ENCODE measurements around the gene ACAA1.

ACAA1 gene

DNA sequence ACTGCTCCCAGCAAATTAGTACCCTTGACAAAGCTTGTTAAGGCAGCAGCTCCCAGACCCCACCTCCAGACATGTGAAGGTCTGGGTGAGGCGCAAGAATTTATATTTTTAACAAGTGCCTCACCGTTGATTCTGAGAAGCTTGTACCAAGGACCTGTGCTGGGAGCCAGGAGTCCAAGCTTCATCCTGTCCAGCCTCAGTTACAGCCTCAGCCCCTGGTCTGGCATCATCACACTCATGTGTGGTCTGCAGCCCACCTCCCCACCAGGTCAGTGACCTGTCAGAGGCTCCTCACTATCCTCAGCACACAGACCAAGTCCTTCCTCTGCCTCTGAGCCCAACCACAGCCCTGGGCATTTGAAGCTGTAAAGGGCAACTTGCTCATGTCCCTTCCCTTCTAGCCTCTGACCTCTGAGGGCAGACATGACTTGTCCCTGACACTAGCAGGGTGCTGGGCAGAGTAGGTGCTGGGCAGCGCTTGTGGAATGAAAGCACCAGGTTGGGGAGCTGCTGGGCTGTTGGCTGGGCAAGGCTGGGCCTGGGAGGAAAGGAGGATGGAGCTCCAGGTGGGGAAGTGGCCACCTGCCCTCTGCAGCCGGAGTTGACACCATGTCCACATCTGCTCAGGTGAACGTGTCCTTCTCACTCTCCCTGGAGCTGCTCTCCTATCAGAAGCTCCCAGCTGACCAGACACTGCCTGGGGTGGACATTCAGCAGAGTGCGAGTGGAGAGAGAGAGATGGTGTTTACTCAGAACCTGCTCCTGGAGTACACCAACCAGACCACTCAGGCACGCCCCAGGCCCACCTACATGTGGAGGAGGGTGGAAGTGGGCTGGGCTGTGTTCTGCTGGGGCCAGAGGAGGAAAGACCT, 16.9 kb downstream of the ACAA1 start:
- no peak for DNase-seq (ENCODE audit: low read depth in 2 of 2)

- DNase-seq (ENCODE audit: low read depth in 2 of 2) = no peak
These were observed 17.7 kb downstream of the ACAA1 start for GRCh38 chr3:38119248-38119544.

DNA sequence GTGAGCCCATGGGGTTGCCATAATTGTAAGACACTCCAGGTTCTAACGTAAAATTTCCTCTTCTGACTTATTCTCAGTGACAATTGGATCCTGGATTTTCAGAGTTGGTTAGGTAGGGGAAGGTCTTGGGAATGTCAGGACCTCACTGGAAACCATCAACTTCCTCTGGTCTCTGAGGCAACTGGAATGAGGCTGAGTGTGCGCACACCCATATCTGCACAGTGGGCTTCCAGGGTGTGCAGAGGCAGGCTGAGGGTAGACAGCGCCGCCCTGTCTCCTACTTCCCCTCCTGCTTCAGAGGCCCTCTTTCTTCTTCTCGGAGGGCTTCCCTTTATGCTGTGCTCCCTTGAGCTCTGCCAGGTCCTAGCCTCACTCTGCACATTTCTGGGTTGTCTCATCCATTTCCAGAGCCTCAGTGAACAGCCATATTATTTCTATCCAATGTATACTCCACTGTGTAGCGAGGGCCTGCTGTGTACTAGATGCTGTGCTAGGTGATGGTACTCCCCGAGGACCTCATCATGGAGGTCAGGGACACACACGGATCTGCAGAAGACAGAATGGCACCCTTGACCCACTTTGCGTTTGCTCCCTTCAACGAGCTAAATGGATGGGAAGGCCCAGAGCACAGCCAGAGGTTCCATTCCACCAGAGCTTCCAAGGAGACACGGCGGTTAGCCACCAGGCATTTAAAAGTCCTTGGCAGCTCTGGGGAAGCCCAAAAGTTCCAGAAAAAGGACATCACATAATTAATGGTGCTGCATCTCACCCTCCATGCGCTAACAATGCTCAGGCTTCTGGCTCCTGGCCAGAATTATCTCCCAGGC, 18.3 kb downstream of the ACAA1 start:
- no peak for DNase-seq (ENCODE audit: low read depth in 2 of 2)

GRCh38 chr3:38117748-38118420, 19.0 kb downstream of the ACAA1 start:
- DNase-seq (ENCODE audit: low read depth in 2 of 2) = peak; percentile 40 to 55

DNA sequence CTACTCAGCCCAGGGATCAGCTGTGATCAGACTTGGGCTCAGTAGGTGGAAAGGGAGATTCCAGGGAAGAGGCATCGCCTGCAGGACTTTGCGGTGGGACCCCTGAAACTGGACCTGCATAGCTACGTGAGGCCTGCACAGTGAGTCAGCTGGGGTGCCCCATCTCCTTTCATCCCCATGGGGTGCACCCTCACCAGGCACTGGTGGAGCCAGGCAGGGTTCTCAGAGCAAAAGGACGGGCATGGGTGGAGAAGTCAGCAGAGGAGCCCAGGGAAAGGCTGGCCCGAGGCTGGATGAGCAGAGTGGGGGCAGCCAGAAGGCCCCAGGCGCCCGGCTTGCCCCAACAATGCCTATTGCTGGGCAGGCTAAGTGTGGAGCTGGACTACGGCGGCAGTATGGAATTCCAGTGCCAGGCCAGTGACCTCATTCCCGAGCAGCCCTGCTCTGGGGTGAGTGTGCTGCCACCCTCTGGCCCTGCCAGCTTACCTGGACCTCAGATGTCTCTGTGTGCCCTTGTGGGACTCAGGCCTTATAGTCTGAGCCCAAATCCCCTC, 19.7 kb downstream of the ACAA1 start:
- no peak for DNase-seq (ENCODE audit: low read depth in 2 of 2)

- DNase-seq (ENCODE audit: low read depth in 2 of 2) = no peak
These were observed 20.3 kb downstream of the ACAA1 start for GRCh38 chr3:38116471-38117162.

GRCh38 chr3:38115645-38116427, 21.1 kb downstream of the ACAA1 start:
- no peak for DNase-seq (ENCODE audit: low read depth in 2 of 2)

DNA sequence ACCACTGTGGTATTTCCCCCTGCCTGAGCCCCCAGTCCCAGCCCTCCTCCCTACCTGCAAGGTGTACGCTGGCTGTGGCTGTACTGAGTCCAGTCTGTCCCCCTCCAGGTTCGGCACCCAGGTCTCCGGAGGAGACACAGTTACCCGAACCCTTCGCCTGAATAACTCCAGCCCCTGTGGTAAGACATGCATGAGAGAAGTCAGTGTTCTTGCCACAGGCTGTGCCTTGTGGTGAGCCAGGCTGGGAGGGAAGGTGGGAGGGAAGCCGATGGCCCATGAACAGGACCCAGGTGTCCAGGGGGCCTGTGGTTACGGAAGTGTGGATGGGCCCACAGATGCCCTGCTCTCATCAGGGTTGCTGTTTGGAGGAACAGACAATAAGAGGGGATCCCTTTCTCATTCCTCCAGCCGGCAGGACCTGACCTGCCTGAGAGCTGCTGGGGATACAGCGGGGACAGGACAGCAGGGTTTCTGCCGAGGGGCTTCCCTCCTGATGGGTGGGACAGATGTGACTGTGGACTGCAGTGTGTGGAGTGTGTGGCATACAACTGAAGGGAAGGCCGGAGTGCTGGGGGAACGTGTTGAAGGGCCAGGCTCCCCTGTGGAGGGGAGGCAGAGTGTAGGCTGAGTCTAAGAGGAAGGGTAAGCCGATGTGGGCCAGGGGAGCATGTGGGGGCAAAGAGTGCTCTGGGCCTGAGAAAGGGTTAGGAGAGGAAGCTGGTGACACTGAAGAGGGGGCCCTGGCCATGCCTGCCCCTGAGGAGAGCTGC, 21.9 kb downstream of the ACAA1 start:
- DNase-seq (ENCODE audit: low read depth in 2 of 2) = no peak

DNA sequence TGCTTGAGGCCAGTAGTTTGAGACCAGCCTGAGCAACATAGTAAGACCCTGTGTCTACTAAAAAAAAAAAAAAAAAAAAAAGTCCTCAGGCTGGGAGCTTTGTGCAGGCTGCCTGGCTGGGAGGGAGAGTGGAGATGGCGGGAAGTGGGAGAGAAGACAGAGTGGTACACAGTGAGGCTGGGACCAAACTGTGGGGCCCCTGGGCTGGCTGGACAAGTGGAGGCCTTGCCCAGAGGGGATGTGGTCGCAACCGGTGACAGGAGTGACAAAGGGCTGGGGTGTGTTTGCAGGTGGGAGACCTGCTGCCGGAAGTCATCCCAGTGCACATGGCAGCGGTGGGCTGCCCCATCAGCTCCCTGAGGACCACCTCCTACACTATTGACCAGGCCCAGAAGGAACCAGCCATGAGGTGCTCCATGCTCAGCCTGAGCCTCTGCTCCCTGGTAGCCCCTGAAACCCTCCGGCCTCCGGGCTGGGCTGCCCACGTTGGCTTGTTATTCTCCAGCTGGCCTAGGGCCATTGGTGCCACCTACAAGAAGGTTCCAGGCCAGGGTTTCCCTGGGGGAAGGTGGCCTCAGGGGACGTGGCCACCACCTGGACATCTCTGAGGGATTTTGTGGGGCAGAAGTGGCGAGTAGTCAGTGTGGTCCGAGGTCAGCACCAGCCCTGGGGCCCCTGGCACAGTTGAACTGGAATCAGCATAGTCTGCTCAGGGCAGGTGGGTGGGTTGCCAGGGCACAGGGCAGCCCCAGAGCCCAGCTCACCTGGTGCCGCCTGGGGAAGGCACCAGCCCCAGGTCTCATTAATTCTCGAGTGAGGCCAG, 22.7 kb downstream of the ACAA1 start:
- no peak for DNase-seq (ENCODE audit: low read depth in 2 of 2)

- no peak for DNase-seq (ENCODE audit: low read depth in 2 of 2)
These were observed 24.6 kb downstream of the ACAA1 start for GRCh38 chr3:38112378-38112761.

GRCh38 chr3:38111696-38112377, 25.1 kb downstream of the ACAA1 start:
- DNase-seq (ENCODE audit: low read depth in 2 of 2) = no peak

DNA sequence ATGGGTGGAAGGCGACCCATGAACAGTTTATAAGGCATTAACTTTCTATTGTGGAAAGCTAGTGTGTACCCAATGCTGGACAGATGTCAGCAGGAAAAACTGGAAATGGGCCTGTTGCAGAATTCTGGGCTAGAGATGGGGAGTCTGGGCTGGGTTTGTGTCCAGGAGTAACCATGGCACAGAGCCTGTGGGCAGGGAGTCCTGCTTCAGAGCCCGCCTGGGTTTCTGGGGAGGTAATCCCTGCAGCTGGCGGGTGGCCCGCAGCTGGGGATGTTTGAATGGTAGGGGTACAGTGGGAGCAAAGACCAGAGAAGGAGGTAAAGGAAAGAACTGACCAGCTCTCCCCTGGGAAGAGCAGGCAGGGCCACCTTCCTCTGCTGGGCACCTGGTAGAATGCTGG, 25.7 kb downstream of the ACAA1 start:
- no peak for DNase-seq (ENCODE audit: low read depth in 2 of 2)

DNA sequence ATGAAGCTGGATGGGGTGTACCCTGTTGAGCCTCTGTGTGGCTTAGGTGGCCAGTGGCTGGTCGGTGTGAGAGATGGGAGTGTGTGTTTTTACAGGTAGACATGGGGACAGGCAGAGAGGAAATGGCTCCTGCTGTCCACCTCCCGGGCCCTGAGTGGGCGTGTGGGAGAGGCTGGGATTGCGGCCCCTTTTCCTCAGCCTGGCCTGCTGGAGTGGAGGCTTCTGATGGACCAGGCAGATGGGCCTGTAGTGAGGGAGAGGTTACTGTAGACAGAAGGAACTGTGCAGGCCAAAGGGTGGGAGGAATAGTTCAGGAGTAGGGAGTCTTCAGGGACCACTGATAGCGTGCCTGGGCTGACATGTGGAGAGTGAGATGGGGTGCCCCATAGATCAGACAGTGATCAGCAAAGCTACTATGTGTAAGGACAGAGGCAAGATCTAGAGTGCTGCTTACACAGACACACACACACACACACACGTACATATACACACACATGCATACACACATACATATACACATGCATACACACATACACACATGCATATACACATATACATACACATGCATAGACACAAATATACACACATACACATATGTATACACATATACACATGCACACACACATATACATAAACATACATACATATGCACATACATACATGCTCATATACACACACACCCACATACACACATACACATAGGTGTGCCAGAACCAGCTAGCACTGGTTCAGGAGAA, 26.4 kb downstream of the ACAA1 start:
- no peak for DNase-seq (ENCODE audit: low read depth in 2 of 2)

DNA sequence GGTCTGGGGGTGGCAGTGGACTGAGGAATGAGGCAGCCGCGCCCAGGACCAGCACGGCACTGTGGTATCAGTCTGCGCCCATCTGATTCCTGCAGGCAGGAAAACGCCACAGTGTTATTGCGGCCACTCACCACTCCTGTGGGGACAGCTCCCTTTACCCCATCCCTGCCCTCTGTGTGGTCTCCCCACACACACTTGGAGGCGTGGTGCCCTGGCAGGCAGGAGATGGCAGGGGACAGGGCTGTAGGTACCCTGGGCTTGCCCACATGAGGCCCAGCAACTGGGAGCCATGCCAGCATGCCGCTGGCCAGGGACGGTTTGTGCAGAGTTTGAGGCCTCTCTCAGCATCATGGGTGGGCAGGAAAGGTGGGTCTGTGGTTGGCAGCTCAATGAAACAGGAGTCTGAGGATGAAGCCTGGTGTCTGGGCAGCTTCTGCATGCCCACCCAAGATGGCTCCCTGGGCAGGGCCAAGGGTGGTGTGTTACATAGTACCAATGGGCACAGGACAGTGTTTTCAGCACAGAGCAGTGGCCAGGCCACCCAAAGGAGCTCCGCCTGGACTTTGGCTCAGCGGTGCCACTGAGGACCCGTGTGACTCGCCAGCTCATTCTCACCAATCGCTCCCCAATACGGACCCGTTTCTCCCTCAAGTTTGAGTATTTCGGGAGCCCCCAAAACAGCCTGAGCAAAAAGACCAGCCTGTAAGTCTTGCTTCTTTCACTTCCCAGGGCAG, 27.2 kb downstream of the ACAA1 start:
- DNase-seq (ENCODE audit: low read depth in 2 of 2) = no peak

DNA sequence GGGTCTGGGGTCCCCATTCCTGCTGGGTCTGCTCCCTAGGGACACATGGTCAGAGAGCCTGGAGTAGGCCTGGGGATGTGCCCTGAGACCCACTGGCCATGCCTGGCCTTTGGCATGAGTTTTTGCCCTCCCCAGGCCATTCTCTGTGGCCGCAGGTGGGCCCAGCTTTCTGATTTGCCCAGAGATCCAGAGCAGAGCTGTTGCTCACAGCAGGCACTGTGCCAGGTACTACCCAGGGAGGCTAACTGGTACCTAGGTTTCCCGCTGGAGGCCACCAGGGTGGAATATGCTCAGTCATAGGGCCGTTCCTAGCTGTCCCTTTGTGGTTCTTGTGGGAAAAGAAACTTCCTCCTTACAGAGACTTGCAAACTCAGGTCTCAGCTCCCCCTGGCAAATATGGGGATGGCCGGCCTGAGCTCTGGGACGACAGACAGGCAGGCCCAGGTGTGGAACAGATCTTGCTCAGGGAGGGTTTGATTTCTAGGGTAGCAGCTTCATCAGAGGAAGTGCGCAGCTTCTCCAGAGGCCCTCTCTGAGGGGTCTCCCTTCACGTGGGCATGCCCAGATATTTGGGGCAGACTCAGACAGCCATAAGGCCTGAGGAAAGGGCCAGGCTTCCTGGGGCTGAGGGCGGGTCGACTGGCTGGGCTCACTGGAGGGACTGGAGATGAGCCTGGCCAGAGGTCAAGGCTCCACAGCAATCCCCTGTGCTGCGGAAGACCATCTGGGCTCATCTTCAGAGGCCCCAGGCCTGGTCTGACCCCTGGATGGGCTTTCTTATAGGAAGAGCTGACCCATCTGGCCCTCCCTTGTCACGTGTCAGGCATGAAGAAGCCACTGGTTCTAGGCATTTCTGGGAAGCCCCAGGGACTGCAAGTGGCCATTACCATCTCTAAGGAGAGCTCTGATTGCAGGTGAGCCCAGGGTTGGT, 28.0 kb downstream of the ACAA1 start:
- no peak for DNase-seq (ENCODE audit: low read depth in 2 of 2)
